SKM-1 treated with dmso at 0.1 percent for 144 hours (cell line): ENCODE measurements around the gene HS3ST1.

Experiments
- DNase-seq: peaks from one replicate; lab custom pipeline; 2025; ENCODE audit not compliant: unreplicated experiment; lab: John Stamatoyannopoulos, UW

Gene HS3ST1

GRCh38 chr4:11435557-11435956, 6.9 kb upstream of the HS3ST1 start:
- DNase-seq, result no peak

- no peak for DNase-seq
These were observed 2.4 kb upstream of the HS3ST1 start for GRCh38 chr4:11431111-11431510.

GRCh38 chr4:11430536-11430935, 1.8 kb upstream of the HS3ST1 start:
- no peak for DNase-seq

GRCh38 chr4:11429699-11430045, 978 bp upstream of the HS3ST1 start:
- no peak for DNase-seq

- peak; percentile 80 for DNase-seq
These were observed 405 bp upstream of the HS3ST1 start for GRCh38 chr4:11428899-11429698.

- no peak for DNase-seq
These were observed 1.3 kb downstream of the HS3ST1 start for GRCh38 chr4:11427121-11427996.

GRCh38 chr4:11426731-11427120, 2.0 kb downstream of the HS3ST1 start:
- no peak for DNase-seq

GRCh38 chr4:11426003-11426402, 2.7 kb downstream of the HS3ST1 start:
- no peak for DNase-seq

- no peak for DNase-seq
These were observed 3.8 kb downstream of the HS3ST1 start for GRCh38 chr4:11424856-11425255.

- peak; percentile 70 for DNase-seq
These were observed 4.7 kb downstream of the HS3ST1 start for GRCh38 chr4:11424000-11424399.

- DNase-seq, result no peak
These were observed 5.2 kb downstream of the HS3ST1 start for GRCh38 chr4:11423465-11423864.

- DNase-seq, result no peak
These were observed 7.6 kb downstream of the HS3ST1 start for GRCh38 chr4:11421116-11421515.

- DNase-seq, result no peak
These were observed 8.4 kb downstream of the HS3ST1 start for GRCh38 chr4:11420327-11420726.

GRCh38 chr4:11418610-11419009, 10.1 kb downstream of the HS3ST1 start:
- DNase-seq, result no peak

- no peak for DNase-seq
These were observed 12.0 kb downstream of the HS3ST1 start for GRCh38 chr4:11416767-11417113.

- DNase-seq, result no peak
These were observed 12.5 kb downstream of the HS3ST1 start for GRCh38 chr4:11416071-11416766.

GRCh38 chr4:11415409-11416070, 13.2 kb downstream of the HS3ST1 start:
- DNase-seq, result no peak

- no peak for DNase-seq
These were observed 16.5 kb downstream of the HS3ST1 start for GRCh38 chr4:11412211-11412610.

- DNase-seq, result no peak
These were observed 19.1 kb downstream of the HS3ST1 start for GRCh38 chr4:11409632-11410031.

- no peak for DNase-seq
These were observed 20.3 kb downstream of the HS3ST1 start for GRCh38 chr4:11408233-11408967.

GRCh38 chr4:11407551-11407950, 21.1 kb downstream of the HS3ST1 start:
- DNase-seq, result no peak
